Fibroblast of lung (primary cell): Measurements from ENCODE around the gene LSM7.

Source experiments
- CTCF ChIP-seq, 2 donors: IDR thresholded peaks in 1 of 2; conservative IDR thresholded peaks in 1 of 2; 1 replicate in 1 of 2; 2 replicates in 1 of 2; pipeline ENCODE4 v1.5.1; 2011 to 2012; ENCODE audit warnings: low read length in 2 of 2, control low read depth in 1 of 2, inconsistent platforms in 1 of 2, low read depth in 1 of 2, mild to moderate bottlenecking in 1 of 2
- EZH2 ChIP-seq: IDR thresholded peaks from 2 replicates; pipeline ENCODE4 v1.5.1; 2012; ENCODE audit warnings: low read length, control low read depth, mild to moderate bottlenecking; ENCODE audit errors: missing control alignments

DNA sequence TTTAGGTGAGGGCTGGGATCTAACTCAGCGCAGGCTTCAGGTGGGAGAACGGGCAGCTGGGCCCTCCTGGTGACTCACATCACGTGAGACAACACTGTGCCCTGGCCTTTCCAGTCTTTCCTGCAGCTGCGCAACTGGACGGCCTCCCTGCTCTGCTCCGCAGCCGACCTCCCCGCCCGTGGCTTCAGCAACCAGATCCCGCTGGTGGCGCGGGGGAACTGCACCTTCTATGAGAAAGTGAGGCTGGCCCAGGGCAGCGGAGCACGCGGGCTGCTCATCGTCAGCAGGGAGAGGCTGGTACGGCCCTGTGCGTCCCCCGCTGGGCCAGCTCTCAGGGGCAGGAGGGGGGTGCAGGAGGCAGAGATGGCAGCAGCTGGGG, 8.9 kb upstream of the LSM7 start:
- TF ChIP-seq EZH2 (no peak), CTCF (conservative IDR thresholded peaks at IDR 0.05 in 1 of 2, IDR thresholded peaks at IDR 0.05 in 1 of 2; ENCODE audit: low read depth in 1 of 2, low read length in 2 of 2) (peak in 1 of 2 donors; percentile 11)
